ENCODE data around the gene FAN1.

The FAN1 gene

GRCh38 chr15:30962079-30962478 is 58.4 kb downstream of the FAN1 start:
- Mint-ChIP-seq H3K27ac (peak overlapping the region; percentile 42), H3K4me3 (no peak overlapping the region), H3K27me3 (no peaks in the 10 kb centered on the region), H3K9me3 (ENCODE audit: low read depth) (no peaks in the 10 kb centered on the region), H3K4me1 (ENCODE audit: low read depth) (peaks cover 27% of the 10 kb centered on the region), H3K36me3 (peaks cover 20% of the 10 kb centered on the region)

DNA sequence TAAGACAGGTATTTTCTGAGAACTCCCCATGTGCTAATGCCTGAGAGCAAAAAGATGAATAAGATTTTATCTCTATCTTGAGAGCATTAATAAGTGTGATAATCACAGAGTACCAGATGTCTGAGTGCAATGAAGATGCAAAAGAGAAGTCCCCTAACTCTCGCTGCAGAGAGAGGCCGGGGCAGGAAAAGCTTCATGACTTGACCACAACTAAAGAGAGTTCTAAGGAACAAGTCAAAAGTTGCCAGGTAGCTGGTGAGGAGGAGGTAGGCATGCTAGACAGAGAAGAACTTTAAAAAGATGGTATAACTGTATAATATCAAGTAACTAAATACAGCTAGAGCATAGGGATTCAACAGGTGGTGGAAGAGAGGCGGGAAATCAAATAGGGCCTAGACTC is 58.9 kb downstream of the FAN1 start:
- Mint-ChIP-seq H3K9me3 (ENCODE audit: low read depth) (no peaks in the 10 kb centered on the region), H3K36me3 (peaks cover 18% of the 10 kb centered on the region), H3K27me3 (no peaks in the 10 kb centered on the region), H3K4me3 (peak overlapping the region; percentile 51), H3K4me1 (ENCODE audit: low read depth) (peaks cover 30% of the 10 kb centered on the region), H3K27ac (peak overlapping the region; percentile 42)

DNA sequence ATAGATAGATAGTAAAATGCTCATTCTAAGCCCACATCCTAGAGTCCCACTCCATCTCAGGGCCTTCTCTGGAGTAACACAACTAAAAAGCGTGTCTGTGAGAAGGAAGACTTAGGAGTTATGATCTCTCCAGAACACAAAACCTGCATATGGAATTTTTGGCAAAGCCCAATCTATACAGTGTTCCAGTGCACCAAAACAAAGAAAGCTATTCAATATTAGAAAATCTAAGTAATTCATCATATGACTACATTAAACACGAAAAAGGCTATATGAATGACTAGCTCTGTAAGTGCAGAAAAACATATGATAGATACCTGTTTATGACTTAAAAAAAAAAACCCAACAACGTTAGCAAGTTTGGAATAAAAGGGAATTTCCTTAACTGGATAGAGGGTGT is 60.0 kb downstream of the FAN1 start:
- peaks cover 33% of the 10 kb centered on the region for H3K4me1 Mint-ChIP-seq (ENCODE audit: low read depth)
- H3K27me3 Mint-ChIP-seq, result no peaks in the 10 kb centered on the region
- H3K9me3 Mint-ChIP-seq (ENCODE audit: low read depth), result no peaks in the 10 kb centered on the region
- H3K4me3 Mint-ChIP-seq, result no peak overlapping the region
- H3K27ac Mint-ChIP-seq, result peak overlapping the region; percentile 61
- H3K36me3 Mint-ChIP-seq, result peaks cover 12% of the 10 kb centered on the region

GRCh38 chr15:30969724-30970123 is 66.0 kb downstream of the FAN1 start:
- Mint-ChIP-seq H3K27me3 (no peaks in the 10 kb centered on the region), H3K9me3 (ENCODE audit: low read depth) (no peaks in the 10 kb centered on the region), H3K36me3 (peaks cover 9% of the 10 kb centered on the region), H3K4me1 (ENCODE audit: low read depth) (peaks cover 38% of the 10 kb centered on the region), H3K4me3 (no peak overlapping the region), H3K27ac (no peak overlapping the region)

GRCh38 chr15:30973379-30973778 is 69.7 kb downstream of the FAN1 start:
- Mint-ChIP-seq H3K27ac (no peak overlapping the region), H3K4me1 (ENCODE audit: low read depth) (peaks cover 44% of the 10 kb centered on the region), H3K27me3 (no peaks in the 10 kb centered on the region), H3K4me3 (no peak overlapping the region), H3K36me3 (peaks cover 4% of the 10 kb centered on the region), H3K9me3 (ENCODE audit: low read depth) (no peaks in the 10 kb centered on the region)

DNA sequence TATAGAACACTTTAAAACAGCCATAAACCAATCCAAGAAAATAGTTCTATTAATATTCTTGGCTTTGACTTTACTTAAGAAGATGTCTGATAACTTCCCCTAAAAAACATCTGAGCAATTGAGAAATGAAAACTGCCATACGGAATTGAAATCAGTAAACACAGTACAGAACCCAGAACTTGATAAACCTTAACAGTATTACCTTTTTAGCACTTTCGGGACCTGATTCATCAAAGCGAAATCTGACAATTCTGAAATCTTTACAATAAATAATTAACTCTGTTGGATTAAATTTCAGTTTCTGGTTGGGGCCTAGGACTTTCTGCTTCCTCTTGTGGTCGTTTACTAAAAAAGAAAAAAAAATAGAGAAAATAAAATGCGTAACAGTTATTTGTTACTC is 70.4 kb downstream of the FAN1 start:
- no peak overlapping the region for H3K4me3 Mint-ChIP-seq
- no peaks in the 10 kb centered on the region for H3K27me3 Mint-ChIP-seq
- peaks cover 47% of the 10 kb centered on the region for H3K4me1 Mint-ChIP-seq (ENCODE audit: low read depth)
- H3K27ac Mint-ChIP-seq, result no peak overlapping the region
- H3K36me3 Mint-ChIP-seq, result peaks cover 4% of the 10 kb centered on the region
- H3K9me3 Mint-ChIP-seq (ENCODE audit: low read depth), result no peaks in the 10 kb centered on the region

GRCh38 chr15:30978328-30978727 is 74.6 kb downstream of the FAN1 start:
- H3K27ac Mint-ChIP-seq, result no peak overlapping the region
- no peak overlapping the region for H3K4me3 Mint-ChIP-seq
- no peaks in the 10 kb centered on the region for H3K9me3 Mint-ChIP-seq (ENCODE audit: low read depth)
- peaks cover 16% of the 10 kb centered on the region for H3K36me3 Mint-ChIP-seq
- H3K27me3 Mint-ChIP-seq, result no peaks in the 10 kb centered on the region
- peaks cover 50% of the 10 kb centered on the region for H3K4me1 Mint-ChIP-seq (ENCODE audit: low read depth)

DNA sequence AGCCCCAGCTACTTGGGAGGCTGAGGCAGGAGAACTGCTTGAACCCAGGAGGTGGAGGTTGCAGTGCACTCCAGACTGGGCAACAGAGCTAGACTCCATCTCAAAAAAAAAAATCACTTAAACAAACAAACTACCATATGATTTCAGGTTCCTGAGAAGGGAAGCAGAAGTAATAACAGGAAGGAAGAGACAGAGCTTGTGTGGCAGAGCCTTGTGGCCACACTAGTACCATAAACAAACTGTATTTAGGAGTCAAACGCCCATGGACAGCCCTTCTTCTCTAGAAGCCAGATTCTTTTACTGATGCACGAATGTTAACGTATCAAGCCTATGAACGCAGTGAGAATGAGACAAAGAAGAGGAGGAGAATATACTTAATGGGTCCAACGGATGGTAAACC is 75.7 kb downstream of the FAN1 start:
- Mint-ChIP-seq H3K36me3 (peaks cover 16% of the 10 kb centered on the region), H3K27ac (no peak overlapping the region), H3K27me3 (no peaks in the 10 kb centered on the region), H3K9me3 (ENCODE audit: low read depth) (no peaks in the 10 kb centered on the region), H3K4me1 (ENCODE audit: low read depth) (peaks cover 57% of the 10 kb centered on the region), H3K4me3 (no peak overlapping the region)

GRCh38 chr15:30984118-30984517 is 80.4 kb downstream of the FAN1 start:
- H3K4me1 Mint-ChIP-seq (ENCODE audit: low read depth), result peaks cover 72% of the 10 kb centered on the region
- no peaks in the 10 kb centered on the region for H3K27me3 Mint-ChIP-seq
- no peak overlapping the region for H3K4me3 Mint-ChIP-seq
- no peaks in the 10 kb centered on the region for H3K9me3 Mint-ChIP-seq (ENCODE audit: low read depth)
- H3K36me3 Mint-ChIP-seq, result peaks cover 22% of the 10 kb centered on the region
- H3K27ac Mint-ChIP-seq, result peak overlapping the region; percentile 7

- H3K27ac Mint-ChIP-seq, result peak overlapping the region; percentile 7
- H3K36me3 Mint-ChIP-seq, result peaks cover 20% of the 10 kb centered on the region
- H3K27me3 Mint-ChIP-seq, result no peaks in the 10 kb centered on the region
- no peaks in the 10 kb centered on the region for H3K9me3 Mint-ChIP-seq (ENCODE audit: low read depth)
- no peak overlapping the region for H3K4me3 Mint-ChIP-seq
- H3K4me1 Mint-ChIP-seq (ENCODE audit: low read depth), result peaks cover 71% of the 10 kb centered on the region
Observed at GRCh38 chr15:30984542-30984941, 80.8 kb downstream of the FAN1 start.

DNA sequence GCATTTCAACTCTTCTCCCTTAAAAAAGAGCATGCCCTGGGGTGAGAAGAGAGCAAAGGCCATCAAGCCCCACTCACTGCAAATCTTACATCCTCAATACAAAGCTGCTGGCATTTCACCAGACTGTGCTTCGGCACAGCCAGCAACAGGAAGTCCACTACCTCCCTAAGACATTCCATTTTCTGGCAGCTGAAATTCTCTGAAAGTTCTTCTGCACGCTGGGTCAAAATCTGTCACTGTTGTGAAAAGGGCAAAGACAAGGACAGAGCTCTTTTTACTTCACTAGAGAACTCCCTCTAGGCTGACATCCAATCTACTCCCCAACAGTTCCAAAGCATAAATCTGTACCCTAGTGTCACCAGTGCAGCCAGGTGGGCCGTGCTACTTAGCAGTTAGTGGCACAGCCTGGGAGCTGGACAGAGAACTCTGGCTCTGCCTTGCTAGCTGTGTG is 81.4 kb downstream of the FAN1 start:
- no peak overlapping the region for H3K4me3 Mint-ChIP-seq
- H3K9me3 Mint-ChIP-seq (ENCODE audit: low read depth), result no peaks in the 10 kb centered on the region
- peak overlapping the region; percentile 7 for H3K27ac Mint-ChIP-seq
- peaks cover 15% of the 10 kb centered on the region for H3K36me3 Mint-ChIP-seq
- no peaks in the 10 kb centered on the region for H3K27me3 Mint-ChIP-seq
- H3K4me1 Mint-ChIP-seq (ENCODE audit: low read depth), result peaks cover 71% of the 10 kb centered on the region

GRCh38 chr15:30990036-30990435 is 86.3 kb downstream of the FAN1 start:
- Mint-ChIP-seq H3K4me3 (peak overlapping the region; percentile 95), H3K27me3 (no peaks in the 10 kb centered on the region), H3K36me3 (peaks cover 6% of the 10 kb centered on the region), H3K27ac (peak overlapping the region; percentile 75), H3K4me1 (ENCODE audit: low read depth) (peaks cover 46% of the 10 kb centered on the region), H3K9me3 (ENCODE audit: low read depth) (no peaks in the 10 kb centered on the region)

DNA sequence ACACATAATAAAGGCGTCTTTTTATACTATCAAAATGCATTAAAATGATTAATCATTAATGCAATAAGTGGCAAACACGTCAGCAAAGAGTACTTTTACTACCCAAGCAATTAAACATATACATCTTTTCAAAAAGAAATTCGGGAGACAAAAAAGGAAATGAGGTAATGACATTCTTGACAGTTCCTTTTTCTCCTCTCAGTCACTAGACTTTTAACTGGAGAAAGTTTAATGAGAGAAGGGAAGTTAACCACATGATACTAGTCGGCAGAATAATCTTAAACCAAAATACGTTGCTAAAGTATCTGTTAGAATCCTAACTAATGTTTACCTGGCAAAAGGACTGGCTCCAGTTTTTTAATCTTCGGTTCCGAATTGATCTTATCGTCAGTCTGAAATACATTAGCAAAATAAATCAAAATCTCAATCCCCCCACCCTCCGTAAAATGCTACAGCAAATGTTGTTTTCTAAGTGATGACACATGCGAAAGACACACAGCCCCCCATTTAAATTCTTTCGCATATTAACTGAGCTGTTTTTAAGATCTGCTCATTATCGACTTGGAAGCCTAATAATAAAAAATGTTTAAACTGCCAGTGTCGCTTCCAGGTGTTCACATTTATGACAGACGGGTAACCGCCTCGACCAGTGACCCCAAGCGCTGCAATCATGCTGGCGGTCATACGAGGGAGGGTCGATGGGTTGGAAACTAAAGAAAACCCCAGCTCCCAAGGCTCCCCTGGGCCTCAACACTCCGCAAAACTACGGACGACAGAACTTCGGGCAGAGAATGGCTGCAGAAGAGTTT is 86.9 kb downstream of the FAN1 start:
- Mint-ChIP-seq H3K27ac (peak overlapping the region; percentile 85), H3K9me3 (ENCODE audit: low read depth) (no peaks in the 10 kb centered on the region), H3K4me3 (peak overlapping the region; percentile 95), H3K36me3 (peaks cover 6% of the 10 kb centered on the region), H3K4me1 (ENCODE audit: low read depth) (peaks cover 40% of the 10 kb centered on the region), H3K27me3 (no peaks in the 10 kb centered on the region)

- H3K27ac Mint-ChIP-seq, result peak within 1 kb of the TSS; percentile 85
- H3K27me3 Mint-ChIP-seq, result no peaks in the 10 kb centered on the region
- peaks cover 36% of the 10 kb centered on the region for H3K4me1 Mint-ChIP-seq (ENCODE audit: low read depth)
- H3K36me3 Mint-ChIP-seq, result peaks cover 6% of the 10 kb centered on the region
- peak within 1 kb of the TSS; percentile 95 for H3K4me3 Mint-ChIP-seq
- H3K9me3 Mint-ChIP-seq (ENCODE audit: low read depth), result no peaks in the 10 kb centered on the region
Observed at GRCh38 chr15:30991255-30992235, 87.8 kb downstream of the FAN1 start, which contains the start of gene MTMR10. MTMR10 (minus strand) TSS chr15:30991628; CDS start chr15:30991506, 122 bp downstream.

Measured in activated naive CD8-positive, alpha-beta T cell (primary cell).